Right atrium auricular region (tissue), 2 donors: Measurements from ENCODE around the gene CD300LB. TPM values are rescaled to one million over a fixed set of nuclear protein-coding genes. Genes with fewer than 3 reads are reported as not detected.
"Not testable (repeated sequence)": the region's sequence is repeated elsewhere in the genome, so short reads cannot be mapped to it uniquely, and the experiment has no call there.

Source experiments
- DNase-seq: peaks from one replicate; pipeline ENCODE4 v3.0.0-alpha.2; 2019; ENCODE audit warnings: low spot score
- H3K27ac ChIP-seq, 2 donors: fragments of 200-600 bp; sonication (generic); 1 replicate in 1 of 2; 2 replicates in 1 of 2; pipeline ENCODE4 v1.5.1; 2016 to 2019
- H3K27me3 ChIP-seq, 2 donors: fragments of 200-600 bp; sonication (generic); one replicate each; pipeline versions ENCODE4 v1.5.1 to v1.6.0; 2017 to 2019
- H3K36me3 ChIP-seq: fragments of 200-600 bp; sonication (generic); one replicate; pipeline ENCODE4 v1.5.1; 2016
- H3K4me1 ChIP-seq, 2 donors: fragments of 200-600 bp; sonication (generic); one replicate each; pipeline versions ENCODE4 v1.5.1 to v1.6.0; 2017 to 2019
- H3K4me3 ChIP-seq, 2 donors: fragments of 200-600 bp; sonication (generic); 1 replicate in 1 of 2; 2 replicates in 1 of 2; pipeline ENCODE4 v1.5.1; 2017 to 2019; ENCODE audit warnings: mild to moderate bottlenecking in 1 of 2, moderate library complexity in 1 of 2
- H3K9me3 ChIP-seq, 2 donors: fragments of 200-600 bp; sonication (generic); one replicate each; pipeline ENCODE4 v1.5.1; 2019
- total RNA-seq, 2 donors: library from RNA; depleted of rRNA; stranded (reverse); fragments of >200 nt; gene quantifications; one replicate each; pipeline ENCODE4 v1.1.0, GENCODE V29; 2016
- TF ChIP-seq, protein P1 (sequence below), 2 donors: fragments of 200-600 bp; sonication (generic); IDR thresholded peaks; one replicate each; pipeline ENCODE4 v1.5.1; 2019; ENCODE audit warnings: antibody characterized with exemption in 2 of 2

Gene CD300LB
- total RNA-seq, 2 donors from 2014 or later = 0.31 TPM; not detected in 1

DNA sequence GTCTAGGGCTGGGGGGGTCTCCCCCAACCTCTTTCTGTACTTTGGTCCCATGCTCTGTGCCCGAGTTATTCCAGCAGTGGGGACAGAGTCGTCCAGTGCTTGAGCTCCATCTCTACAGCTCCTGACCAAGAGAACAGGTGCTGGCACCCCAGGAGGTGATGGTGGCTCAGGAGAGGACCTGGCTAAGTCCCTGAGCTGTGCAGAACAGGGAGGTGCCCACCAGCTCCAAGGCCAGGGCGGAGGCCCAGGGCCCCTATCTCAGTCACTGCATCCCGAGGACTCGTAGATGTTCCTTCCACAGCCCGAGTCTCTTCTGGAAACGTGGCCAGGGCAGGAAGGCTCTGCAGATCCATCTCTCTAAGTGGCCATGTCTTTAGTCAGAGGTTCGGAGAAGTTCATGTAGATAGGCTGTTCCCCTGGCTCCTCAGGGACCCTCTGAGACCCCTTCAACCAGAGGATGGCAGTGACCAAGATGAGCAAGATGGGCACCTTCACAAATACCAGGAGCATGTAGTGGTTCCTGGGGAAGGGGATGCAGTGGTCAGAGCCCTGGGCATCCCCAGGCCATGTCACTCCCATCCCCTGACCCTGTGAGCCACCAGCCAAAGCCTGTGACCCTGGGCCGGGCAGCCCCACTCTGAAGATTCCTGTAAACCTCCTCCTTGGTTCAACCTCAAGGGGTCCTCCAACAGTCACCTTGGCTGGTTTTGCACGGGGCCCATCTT lies 8.7 kb downstream of the CD300LB start:
- no peaks in the 10 kb centered on the region for H3K4me1 ChIP-seq
- no peak overlapping the region for H3K4me3 ChIP-seq
- no peaks in the 10 kb centered on the region for H3K36me3 ChIP-seq
- TF ChIP-seq, protein P1, sequence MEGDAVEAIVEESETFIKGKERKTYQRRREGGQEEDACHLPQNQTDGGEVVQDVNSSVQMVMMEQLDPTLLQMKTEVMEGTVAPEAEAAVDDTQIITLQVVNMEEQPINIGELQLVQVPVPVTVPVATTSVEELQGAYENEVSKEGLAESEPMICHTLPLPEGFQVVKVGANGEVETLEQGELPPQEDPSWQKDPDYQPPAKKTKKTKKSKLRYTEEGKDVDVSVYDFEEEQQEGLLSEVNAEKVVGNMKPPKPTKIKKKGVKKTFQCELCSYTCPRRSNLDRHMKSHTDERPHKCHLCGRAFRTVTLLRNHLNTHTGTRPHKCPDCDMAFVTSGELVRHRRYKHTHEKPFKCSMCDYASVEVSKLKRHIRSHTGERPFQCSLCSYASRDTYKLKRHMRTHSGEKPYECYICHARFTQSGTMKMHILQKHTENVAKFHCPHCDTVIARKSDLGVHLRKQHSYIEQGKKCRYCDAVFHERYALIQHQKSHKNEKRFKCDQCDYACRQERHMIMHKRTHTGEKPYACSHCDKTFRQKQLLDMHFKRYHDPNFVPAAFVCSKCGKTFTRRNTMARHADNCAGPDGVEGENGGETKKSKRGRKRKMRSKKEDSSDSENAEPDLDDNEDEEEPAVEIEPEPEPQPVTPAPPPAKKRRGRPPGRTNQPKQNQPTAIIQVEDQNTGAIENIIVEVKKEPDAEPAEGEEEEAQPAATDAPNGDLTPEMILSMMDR (IDR thresholded peaks at IDR 0.05) = no peak
- H3K9me3 ChIP-seq = no peaks in the 10 kb centered on the region
- H3K27ac ChIP-seq = no peak overlapping the region
- DNase-seq = peak; percentile 53
- no peaks in the 10 kb centered on the region for H3K27me3 ChIP-seq

DNA sequence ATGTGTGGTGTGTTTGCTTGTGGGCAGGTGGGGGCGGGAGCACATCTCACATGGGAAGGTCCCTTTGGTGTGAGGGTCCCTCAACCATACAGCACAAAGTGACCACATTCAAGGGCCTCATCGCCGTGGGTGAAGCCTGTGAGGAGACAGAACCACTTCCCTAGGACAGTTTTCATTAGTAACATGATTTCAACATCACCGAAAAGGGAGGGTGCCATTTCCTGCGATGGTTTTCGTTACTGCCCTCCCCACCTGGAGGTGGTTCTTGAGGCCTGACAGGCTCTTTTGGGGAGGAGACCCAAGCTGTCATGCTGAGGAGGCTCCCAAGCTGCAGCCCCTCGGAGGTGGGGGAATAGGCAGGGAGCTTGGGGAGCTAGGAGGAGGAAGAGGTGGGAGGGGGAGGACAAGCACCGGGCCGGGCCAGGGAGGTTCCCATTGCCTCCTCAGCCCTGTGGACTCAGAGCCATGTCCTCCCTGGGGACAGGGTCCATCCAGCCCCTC lies 9.5 kb downstream of the CD300LB start:
- Histone ChIP-seq H3K36me3 (no peaks in the 10 kb centered on the region), H3K4me1 (no peaks in the 10 kb centered on the region), H3K27ac (peak overlapping the region; percentile 22 to 35), H3K4me3 (no peak overlapping the region), H3K9me3 (no peaks in the 10 kb centered on the region), H3K27me3 (no peaks in the 10 kb centered on the region)
- DNase-seq = peak; percentile 57
- TF ChIP-seq, protein P1 (IDR thresholded peaks at IDR 0.05) = no peak

DNA sequence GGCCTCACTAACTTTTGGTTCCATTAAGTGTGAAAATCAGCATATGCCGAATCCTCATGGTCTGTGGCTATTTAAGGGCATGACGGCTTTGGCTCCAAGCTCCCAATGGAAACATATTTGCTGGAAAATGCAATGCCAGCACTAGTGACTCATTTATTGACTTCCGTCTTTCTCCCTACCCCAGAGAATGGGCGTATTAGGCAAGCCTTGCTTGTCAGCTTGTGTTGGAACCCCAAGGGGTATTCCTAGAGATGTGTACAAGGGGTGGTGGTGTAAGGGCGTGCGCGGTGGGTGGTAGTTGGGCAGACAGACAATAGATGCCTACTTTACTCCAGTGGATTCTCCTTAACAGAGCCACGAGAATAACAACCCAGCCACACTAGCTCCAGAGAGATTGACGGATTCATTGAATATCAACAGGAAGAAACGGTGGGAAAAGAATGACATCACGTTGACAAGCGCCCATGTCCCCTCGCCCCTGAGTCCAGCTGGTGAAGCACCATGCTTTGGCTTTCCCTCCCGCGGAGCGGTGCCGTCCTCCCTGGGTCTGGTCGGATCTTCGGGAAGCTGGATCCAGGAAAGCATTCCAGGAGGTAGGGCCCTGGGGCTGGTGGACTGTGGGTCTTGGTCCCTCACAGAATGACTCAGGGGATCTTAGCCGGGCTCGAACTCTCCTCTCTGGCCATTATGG lies 10.3 kb downstream of the CD300LB start:
- H3K9me3 ChIP-seq = no peaks in the 10 kb centered on the region
- TF ChIP-seq, protein P1 (IDR thresholded peaks at IDR 0.05) = no peak
- H3K27me3 ChIP-seq = no peaks in the 10 kb centered on the region
- no peak overlapping the region for H3K4me3 ChIP-seq
- peak; percentile 62 for DNase-seq
- H3K4me1 ChIP-seq = no peaks in the 10 kb centered on the region
- H3K36me3 ChIP-seq = no peaks in the 10 kb centered on the region
- H3K27ac ChIP-seq = peak overlapping the region; percentile 22 to 35

DNA sequence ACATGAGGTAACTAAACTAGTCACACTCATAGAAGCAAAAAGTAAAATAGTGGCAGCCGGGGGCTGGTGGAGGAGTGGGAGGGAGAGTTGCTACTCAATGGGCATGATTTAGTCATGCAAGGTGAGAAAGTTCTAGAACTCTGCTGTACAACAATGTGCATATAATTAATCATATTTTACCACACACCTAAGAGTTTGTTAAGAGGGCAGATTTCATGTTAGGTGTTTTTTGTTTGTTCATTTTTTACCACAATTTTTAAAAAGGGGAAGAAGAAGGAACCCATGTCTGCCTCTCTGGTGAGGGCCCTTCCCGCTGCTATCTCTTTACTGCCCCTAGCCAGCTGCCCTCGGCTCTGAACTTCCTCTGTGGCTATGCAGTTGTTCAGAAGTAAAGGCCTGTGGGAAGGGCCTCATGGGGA lies 11.2 kb downstream of the CD300LB start:
- DNase-seq = peak; percentile 57
- no peak overlapping the region for H3K4me3 ChIP-seq
- peak overlapping the region in 1 of 2 donors; percentile 4 for H3K27ac ChIP-seq
- no peaks in the 10 kb centered on the region for H3K27me3 ChIP-seq
- H3K9me3 ChIP-seq = no peaks in the 10 kb centered on the region
- no peaks in the 10 kb centered on the region for H3K4me1 ChIP-seq
- TF ChIP-seq, protein P1 (IDR thresholded peaks at IDR 0.05) = no peak
- no peaks in the 10 kb centered on the region for H3K36me3 ChIP-seq

DNA sequence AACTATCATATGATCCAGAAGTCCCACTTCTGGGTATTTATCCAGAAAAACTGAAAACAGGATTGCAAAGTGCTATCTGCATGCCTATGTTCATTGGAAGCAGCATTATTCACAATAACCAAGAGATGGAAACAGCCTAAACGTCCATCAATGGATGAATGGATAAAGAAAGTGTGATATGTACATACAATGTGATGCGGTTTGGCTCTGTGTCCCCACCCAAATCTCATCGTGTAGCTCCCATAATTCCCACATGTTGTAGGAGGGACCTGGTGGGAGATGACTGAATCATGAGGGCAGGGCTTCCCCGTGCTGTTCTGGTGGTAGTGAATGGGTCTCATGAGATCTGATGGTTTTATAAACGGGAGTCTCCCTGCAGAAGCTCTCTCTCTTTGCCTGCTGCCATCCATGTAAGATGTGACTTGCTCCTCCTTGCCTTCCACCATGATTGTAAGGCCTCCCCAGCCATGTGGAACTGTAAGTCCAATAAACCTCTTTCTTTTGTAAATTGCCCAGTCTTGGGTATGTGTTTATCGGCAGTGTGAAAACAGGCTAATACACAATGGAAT lies 12.8 kb downstream of the CD300LB start:
- not testable (repeated sequence) for H3K9me3 ChIP-seq, H3K27ac ChIP-seq, DNase-seq, H3K4me1 ChIP-seq, H3K36me3 ChIP-seq, H3K4me3 ChIP-seq, H3K27me3 ChIP-seq
